Breast epithelium (tissue), 4 donors: ENCODE results near the gene NBEAL1. TPM values are rescaled to one million over a fixed set of nuclear protein-coding genes. Genes with fewer than 3 reads are reported as not detected.

Experiments
- DNase-seq, 2 donors: peaks; one replicate each; pipeline ENCODE4 v3.0.0-alpha.2; 2019; ENCODE audit warnings: low spot score in 2 of 2
- H3K27ac ChIP-seq, 2 donors: fragments of 200-600 bp; sonication (generic) in 1 of 2; one replicate each; pipeline ENCODE4 v1.5.1; 2016 to 2019; ENCODE audit warnings: mild to moderate bottlenecking in 1 of 2
- H3K27me3 ChIP-seq, 2 donors: fragments of 200-600 bp; sonication (generic) in 1 of 2; one replicate each; pipeline versions ENCODE4 v1.5.1 to v1.6.0; 2017 to 2019; ENCODE audit warnings: control low read depth in 1 of 2, mild to moderate bottlenecking in 1 of 2
- H3K36me3 ChIP-seq: fragments of 200-600 bp; one replicate; pipeline ENCODE4 v1.5.1; 2019
- H3K4me1 ChIP-seq, 2 donors: fragments of 200-600 bp; sonication (generic); one replicate each; pipeline ENCODE4 v1.5.1; 2016 to 2019; ENCODE audit warnings: control low read depth in 1 of 2
- H3K4me3 ChIP-seq, 3 donors: fragments of 200-600 bp; sonication (generic); 1 replicate in 2 of 3; 2 replicates in 1 of 3; pipeline ENCODE4 v1.5.1; 2016 to 2019; ENCODE audit warnings: mild to moderate bottlenecking in 3 of 3, moderate library complexity in 2 of 3
- H3K9me3 ChIP-seq, 2 donors: fragments of 200-600 bp; sonication (generic) in 1 of 2; one replicate each; pipeline ENCODE4 v1.5.1; 2016 to 2019; ENCODE audit warnings: control low read depth in 1 of 2
- POLR2A ChIP-seq: fragments of 450-650 bp; IDR thresholded peaks from one replicate; pipeline ENCODE4 v1.6.1; 2016; ENCODE audit warnings: antibody characterized with exemption, mild to moderate bottlenecking, moderate library complexity
- POLR2AphosphoS5 ChIP-seq, 3 donors: sonication (generic); formaldehyde crosslinking; IDR thresholded peaks; one replicate each; pipeline ENCODE4 v1.6.1; 2017; ENCODE audit warnings: antibody characterized with exemption in 3 of 3
- intact Hi-C: fragments of 100-400 bp; cut with DNase I; formaldehyde crosslinking; loops from one replicate; pipeline ENCODE4 v1.15.1; 2023; ENCODE audit warnings: low total_unique reads
- total RNA-seq, 3 donors: library from RNA; depleted of rRNA; stranded (reverse); fragments of >200 nt; gene quantifications; one replicate each; pipeline ENCODE4 v1.1.0, GENCODE V29; 2016
- TF ChIP-seq, protein P1 (sequence below), 3 donors: fragments of 450-650 bp; IDR thresholded peaks; one replicate each; pipeline ENCODE4 v1.5.1; 2016 to 2017; ENCODE audit warnings: antibody characterized with exemption in 3 of 3, mild to moderate bottlenecking in 3 of 3, moderate library complexity in 3 of 3

Gene NBEAL1
- total RNA-seq, 3 donors from 2014 or later = 34.7 to 84.3 (median 64.9) TPM

DNA sequence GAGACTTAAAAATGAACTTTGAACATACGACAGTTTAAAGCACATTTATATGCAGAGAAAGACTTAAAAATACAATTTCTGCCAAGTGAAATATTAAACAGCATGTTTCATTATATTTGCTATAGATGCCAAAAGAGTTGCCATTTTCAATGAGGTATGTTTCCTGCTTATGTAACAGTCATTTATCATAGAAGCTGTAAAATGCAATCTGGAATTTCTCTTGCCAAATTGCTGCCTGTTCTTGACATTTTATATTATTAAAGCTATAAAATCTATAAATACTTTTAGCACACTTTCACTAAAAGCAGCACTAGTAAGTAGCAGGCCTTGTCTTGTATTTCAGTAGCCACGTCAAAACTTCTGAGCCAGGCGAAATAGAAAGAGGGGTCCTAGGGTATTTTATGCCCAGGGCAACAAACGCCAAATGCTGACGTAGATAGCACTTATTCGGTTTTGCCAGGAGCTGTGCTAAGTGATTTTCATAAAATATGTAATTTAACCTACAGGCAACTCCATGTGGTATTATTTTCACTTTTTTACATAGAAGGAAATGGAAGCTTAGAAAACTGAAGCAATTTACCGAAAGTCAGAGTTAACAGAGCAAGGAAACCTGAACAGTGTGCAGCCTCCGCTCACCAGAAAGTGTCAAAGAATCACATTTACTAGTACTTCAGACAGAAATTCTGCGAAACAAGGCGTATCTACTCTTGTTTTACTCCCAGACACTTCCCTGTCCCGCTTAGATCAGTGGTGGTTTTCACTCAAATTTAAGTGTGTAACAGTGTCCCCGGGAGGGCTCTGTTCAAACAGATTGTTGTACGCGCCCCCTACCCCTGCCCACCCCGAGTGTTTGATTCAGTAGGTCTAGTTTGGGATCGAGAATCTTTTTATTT, 222.9 kb downstream of the NBEAL1 start:
- DNase-seq = no peak
- H3K27ac ChIP-seq = peak overlapping the region in 1 of 2 donors; percentile 95
- peaks cover 0 to 7% of the 10 kb centered on the region in 2 donors for H3K4me1 ChIP-seq
- intact Hi-C loops = loop anchor here (10.0 kb wide), 1 partner anchor 217 kb away; no protein-coding TSS in a partner anchor
- no peaks in the 10 kb centered on the region for H3K9me3 ChIP-seq
- H3K36me3 ChIP-seq = no peaks in the 10 kb centered on the region
- TF ChIP-seq, protein P1, sequence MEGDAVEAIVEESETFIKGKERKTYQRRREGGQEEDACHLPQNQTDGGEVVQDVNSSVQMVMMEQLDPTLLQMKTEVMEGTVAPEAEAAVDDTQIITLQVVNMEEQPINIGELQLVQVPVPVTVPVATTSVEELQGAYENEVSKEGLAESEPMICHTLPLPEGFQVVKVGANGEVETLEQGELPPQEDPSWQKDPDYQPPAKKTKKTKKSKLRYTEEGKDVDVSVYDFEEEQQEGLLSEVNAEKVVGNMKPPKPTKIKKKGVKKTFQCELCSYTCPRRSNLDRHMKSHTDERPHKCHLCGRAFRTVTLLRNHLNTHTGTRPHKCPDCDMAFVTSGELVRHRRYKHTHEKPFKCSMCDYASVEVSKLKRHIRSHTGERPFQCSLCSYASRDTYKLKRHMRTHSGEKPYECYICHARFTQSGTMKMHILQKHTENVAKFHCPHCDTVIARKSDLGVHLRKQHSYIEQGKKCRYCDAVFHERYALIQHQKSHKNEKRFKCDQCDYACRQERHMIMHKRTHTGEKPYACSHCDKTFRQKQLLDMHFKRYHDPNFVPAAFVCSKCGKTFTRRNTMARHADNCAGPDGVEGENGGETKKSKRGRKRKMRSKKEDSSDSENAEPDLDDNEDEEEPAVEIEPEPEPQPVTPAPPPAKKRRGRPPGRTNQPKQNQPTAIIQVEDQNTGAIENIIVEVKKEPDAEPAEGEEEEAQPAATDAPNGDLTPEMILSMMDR (IDR thresholded peaks at IDR 0.05) = no peak
- no peak for TF ChIP-seq POLR2A
- no peak for TF ChIP-seq POLR2AphosphoS5 (IDR thresholded peaks at IDR 0.05)
- H3K27me3 ChIP-seq = no peaks in the 10 kb centered on the region
- peak overlapping the region in 2 of 3 donors; percentile 68 to 80 for H3K4me3 ChIP-seq

DNA sequence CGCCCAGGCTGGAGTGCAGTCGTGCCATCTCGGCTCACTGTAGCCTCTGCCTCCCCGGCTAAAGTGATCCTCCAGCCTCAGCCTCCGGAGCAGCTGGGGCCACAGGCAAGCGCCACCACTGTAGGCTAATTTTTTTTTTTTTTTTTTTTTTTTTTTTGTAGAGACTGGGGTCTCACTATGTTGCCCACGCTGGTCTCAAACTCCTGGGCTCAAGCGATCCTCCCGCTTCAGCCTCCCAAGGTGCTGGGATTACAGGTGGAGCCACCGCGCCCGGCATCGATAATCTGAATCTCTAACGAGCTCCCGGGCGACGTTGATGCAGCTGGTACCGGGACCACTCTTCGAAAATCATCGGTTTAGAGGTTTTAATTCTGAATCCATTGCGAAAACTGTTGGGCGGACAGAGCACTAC, 223.6 kb downstream of the NBEAL1 start:
- Histone ChIP-seq H3K27ac (peak overlapping the region; percentile 95), H3K36me3 (no peaks in the 10 kb centered on the region), H3K27me3 (no peaks in the 10 kb centered on the region), H3K4me1 (peaks cover 0 to 7% of the 10 kb centered on the region in 2 donors), H3K9me3 (no peaks in the 10 kb centered on the region), H3K4me3 (peak overlapping the region; percentile 68 to 80 (median 73))
- TF ChIP-seq, protein P1 (IDR thresholded peaks at IDR 0.05) = no peak
- TF ChIP-seq POLR2A (no peak), POLR2AphosphoS5 (IDR thresholded peaks at IDR 0.05) (no peak)
- intact Hi-C loops = loop anchor here (10.0 kb wide), 1 partner anchor 217 kb away; no protein-coding TSS in a partner anchor
- DNase-seq = no peak

DNA sequence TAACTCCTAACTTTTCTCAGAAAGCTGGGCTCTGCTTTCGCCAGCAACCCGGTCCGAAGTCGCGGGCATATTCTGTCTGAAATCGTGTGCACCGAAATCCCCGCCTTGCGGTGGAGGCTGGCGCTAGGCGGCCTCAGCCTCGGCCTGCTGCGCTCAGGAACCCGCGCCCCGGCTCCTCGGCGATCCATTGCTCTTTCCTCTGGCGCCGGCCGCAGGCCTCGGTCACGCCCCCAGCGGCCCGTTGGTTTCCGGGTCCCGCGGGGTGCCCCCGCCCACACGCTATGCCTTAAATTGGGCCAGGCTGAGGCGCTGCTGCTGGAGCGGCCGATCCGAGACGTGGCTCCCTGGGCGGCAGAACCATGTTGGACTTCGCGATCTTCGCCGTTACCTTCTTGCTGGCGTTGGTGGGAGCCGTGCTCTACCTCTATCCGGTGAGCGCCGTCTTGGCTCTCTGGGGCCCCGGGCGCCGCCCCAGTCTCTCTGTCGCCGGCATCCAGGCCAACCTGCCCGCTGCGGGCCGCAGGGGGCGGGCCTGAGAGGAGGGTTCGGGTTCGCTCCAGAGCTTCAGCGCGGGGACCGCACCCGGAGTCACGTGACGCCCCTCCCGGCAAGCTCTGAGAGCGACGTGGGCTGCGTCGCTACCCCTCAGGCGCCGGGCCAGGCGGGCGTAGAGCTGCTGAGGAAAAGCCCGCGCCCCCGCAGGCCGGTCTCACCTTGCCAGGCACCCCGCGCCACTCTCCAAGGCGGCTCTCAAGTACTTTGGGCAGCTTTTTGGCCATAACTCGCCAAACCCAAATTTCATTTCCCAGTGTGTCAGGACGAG, 224.2 kb downstream of the NBEAL1 start, which contains the start of gene CYP20A1:
CYP20A1 (plus strand) TSS at position 315 of the 823 bp plus-strand sequence; CDS start at position 360, 45 bp downstream.
- peaks cover 0 to 7% of the 10 kb centered on the region in 2 donors for H3K4me1 ChIP-seq
- H3K36me3 ChIP-seq = no peaks in the 10 kb centered on the region
- H3K27ac ChIP-seq = peak within 1 kb of the TSS; percentile 95
- TF ChIP-seq POLR2A (peak; percentile 38), POLR2AphosphoS5 (IDR thresholded peaks at IDR 0.05) (peak; percentile 87 to 91 (median 88))
- TF ChIP-seq, protein P1 (IDR thresholded peaks at IDR 0.05) = peak; percentile 5 to 30 (median 28)
- DNase-seq = peak; percentile 93 to 94
- no peaks in the 10 kb centered on the region for H3K27me3 ChIP-seq
- H3K9me3 ChIP-seq = no peaks in the 10 kb centered on the region
- intact Hi-C loops = loop anchor here (10.0 kb wide), 1 partner anchor 216 kb away; no protein-coding TSS in a partner anchor
- H3K4me3 ChIP-seq = peak within 1 kb of the TSS; percentile 68 to 80 (median 73)

DNA sequence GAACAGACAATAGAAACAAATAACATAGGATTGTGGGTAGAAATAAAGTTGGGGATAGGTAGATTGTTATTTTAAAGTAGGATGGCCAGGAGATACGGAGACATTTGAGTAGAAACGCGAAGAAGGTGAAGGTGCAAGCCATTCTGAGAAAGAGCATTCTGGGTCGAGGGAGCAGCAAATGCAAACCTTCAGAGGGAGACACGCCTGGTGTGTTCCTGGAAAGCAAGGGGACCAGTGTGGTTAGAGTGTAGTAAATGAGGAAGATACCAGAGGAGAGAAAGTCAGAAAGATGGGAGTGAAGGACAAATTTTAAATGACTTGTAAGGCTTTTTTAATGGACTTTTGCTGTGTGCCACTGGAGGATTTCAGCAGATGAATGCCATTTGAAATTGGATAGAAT, 225.8 kb downstream of the NBEAL1 start:
- intact Hi-C loops = loop anchor here (5.0 kb wide), 1 partner anchor 872 kb away; no protein-coding TSS in a partner anchor

More for the DNA sequence above, 225.8 kb downstream of the NBEAL1 start:
- Histone ChIP-seq H3K4me3 (peak overlapping the region in 2 of 3 donors; percentile 68 to 80), H3K9me3 (no peaks in the 10 kb centered on the region), H3K27ac (no peak overlapping the region), H3K4me1 (peaks cover 0 to 7% of the 10 kb centered on the region in 2 donors), H3K36me3 (no peaks in the 10 kb centered on the region), H3K27me3 (no peaks in the 10 kb centered on the region)
- TF ChIP-seq POLR2AphosphoS5 (IDR thresholded peaks at IDR 0.05) (no peak), POLR2A (no peak)
- TF ChIP-seq, protein P1 (IDR thresholded peaks at IDR 0.05) = no peak
- no peak for DNase-seq
